LHCN-M2 (cell line): ENCODE measurements around the gene PPAT. TPM values are rescaled to one million over a fixed set of nuclear protein-coding genes. Genes with fewer than 3 reads are reported as not detected.
A peak's percentile ranks its signal among the peaks of the same experiment; 100 is the strongest.
"Not testable (repeated sequence)": the region's sequence is repeated elsewhere in the genome, so short reads cannot be mapped to it uniquely, and the experiment has no call there.

Experiments used
- DNase-seq: peaks from one replicate; pipeline ENCODE4 v3.0.0-alpha.2; 2012; ENCODE audit warnings: low read depth
- total RNA-seq: library from RNA; depleted of rRNA; stranded (reverse); fragments of >200 nt; gene quantifications from 2 replicates; pipeline ENCODE4 v1.2.3, GENCODE V29; 2014; rRNA removed

The PPAT gene
- total RNA-seq, 1 experiment from 2014 or later, result 28.0 TPM

DNA sequence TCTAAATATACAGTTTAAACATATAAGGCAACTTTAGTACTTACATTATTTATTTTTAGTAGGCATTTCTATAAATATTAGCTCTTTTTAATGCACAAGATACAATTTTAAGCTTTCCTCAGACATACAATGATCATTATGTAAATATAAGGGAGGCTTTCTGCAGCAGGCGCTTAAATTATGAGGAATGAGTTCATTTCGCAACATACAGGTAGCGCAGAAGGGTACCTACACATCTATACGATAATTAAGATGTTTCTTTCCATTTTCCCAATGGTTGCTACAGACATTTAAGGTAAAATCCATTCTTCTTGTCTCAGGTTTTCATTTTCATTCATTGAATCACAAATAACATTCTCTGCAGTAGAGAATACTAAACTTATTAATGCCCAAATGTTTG, 49.3 kb downstream of the PPAT start:
- DNase-seq, result no peak

DNA sequence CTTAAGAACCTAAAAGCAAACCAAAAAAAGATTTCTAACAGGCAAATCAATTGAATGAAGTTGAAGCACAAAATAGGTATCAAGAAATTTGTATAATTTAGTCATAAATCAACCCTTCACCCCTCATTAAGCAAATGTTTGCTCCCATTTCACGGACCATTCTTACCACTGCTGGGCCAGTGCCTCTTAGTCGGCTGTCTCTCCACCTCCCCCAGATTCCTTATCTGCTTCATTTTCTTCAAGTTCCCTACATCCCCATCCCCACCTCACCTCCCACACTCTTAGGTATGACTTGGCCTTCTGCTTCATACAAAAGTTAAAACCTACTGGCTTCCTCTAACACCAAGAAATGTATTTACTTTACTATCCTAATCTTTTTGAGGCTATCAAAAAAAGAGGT, 60.0 kb downstream of the PPAT start:
- no peak for DNase-seq

GRCh38 chr4:56374956-56375355, 60.5 kb downstream of the PPAT start:
- no peak for DNase-seq

DNA sequence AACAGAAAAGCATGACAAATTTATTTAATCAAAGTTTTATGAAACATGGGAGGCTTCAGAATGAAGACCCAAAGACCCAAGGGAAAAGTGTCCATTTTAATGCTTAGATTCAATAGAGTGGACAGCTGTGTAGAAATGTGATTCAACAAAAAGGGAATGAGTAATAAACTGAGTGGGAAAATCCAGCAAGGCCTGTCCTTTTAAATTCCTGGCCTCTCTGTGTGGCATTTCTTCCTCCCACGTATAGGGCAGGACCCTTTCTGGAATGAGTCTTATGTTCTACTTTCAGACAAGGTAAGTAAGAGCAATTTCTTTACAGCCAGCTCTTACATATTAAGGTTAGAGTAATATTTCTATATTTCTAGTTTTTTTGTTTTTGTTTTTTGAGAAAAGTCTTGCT, 62.6 kb downstream of the PPAT start:
- peak; percentile 33 for DNase-seq

- DNase-seq, result no peak
These were observed 63.8 kb downstream of the PPAT start for GRCh38 chr4:56371426-56372220.

DNA sequence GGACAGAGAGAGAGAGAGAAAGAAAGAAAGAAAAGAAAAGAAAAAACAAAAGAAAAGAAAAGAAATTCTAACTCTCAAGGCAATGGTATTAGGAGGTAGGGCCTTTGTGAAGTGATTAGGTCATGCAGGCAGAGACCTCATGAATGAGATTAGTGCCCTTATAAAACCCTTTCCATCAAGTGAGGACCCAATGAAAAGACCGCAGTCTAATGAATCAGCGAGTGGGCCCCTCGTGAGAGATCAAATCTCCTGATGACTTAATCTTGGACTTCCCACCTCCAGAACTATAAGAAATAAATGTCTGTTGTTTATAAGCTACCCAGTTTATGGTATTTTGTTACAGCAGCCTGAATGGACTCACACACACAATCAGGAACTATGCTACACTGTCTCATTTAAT, 65.0 kb downstream of the PPAT start:
- DNase-seq, result no peak

- DNase-seq, result not testable (repeated sequence)
These were observed 72.4 kb downstream of the PPAT start for GRCh38 chr4:56362981-56363380.

DNA sequence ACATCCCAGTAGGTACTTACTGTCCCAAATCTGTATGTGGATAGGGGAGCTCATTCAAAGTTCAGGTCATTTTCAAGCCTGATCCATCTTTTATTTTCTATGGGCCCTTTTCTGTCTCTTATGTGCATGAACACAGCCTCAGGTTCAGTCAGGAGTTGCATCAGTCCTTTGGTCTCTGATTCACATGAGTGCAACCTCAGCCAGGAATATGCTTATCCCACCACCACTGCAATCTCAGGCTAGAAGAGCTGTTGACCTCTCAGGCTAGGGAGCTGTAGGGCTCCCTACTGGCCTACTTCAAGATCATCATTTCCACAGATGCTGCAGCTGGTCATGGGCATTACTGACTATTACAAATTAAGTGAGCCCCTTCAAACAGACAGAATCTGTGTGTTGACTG, 75.3 kb downstream of the PPAT start:
- peak; percentile 9 for DNase-seq

GRCh38 chr4:56356650-56357049, 78.8 kb downstream of the PPAT start:
- DNase-seq, result no peak

- no peak for DNase-seq
These were observed 86.8 kb downstream of the PPAT start for GRCh38 chr4:56348576-56348975.

DNA sequence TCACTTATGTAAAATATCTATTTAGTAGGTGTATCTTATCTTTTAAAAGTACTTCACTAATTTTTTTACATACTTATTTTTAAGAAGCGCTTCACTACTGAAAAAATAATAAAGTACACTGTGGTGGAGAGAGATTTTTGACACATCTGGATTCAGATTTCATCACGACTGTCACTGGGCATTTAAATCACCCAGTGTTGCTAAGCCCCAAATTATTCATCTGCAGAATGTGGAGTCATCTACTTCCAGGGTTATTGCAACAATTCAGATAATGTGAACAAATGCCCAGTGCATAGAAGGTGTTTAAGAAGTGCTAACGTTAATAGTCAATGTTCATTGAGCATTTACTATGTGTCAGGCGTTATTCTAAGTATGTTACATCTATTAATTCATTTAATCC, 90.0 kb downstream of the PPAT start:
- DNase-seq, result no peak

Other genes with a start within 250 kb of the PPAT start
- gene AASDH, start 48.1 kb downstream of the PPAT start, total RNA-seq, result 8.8 and 9.1 TPM in 2 replicates
- 128 and 131 TPM in 2 replicates for gene PAICS, start 645 bp upstream of the PPAT start, total RNA-seq
- gene SRP72, start 32.0 kb upstream of the PPAT start, total RNA-seq, result 73.8 and 86.5 TPM in 2 replicates
- gene ARL9, start 70.2 kb upstream of the PPAT start, total RNA-seq, result not detected in 2 replicates
- gene HOPX, start 245.7 kb upstream of the PPAT start, total RNA-seq, result 0.26 and 0.92 TPM in 2 replicates